ENCODE measurements around the gene FCRL3.

Gene FCRL3

GRCh38 chr1:157704878-157705277, 4.3 kb upstream of the FCRL3 start:
- DNase-seq, result no peak
- Histone ChIP-seq H3K27me3 (no peaks in the 10 kb centered on the region), H3K9me3 (no peaks in the 10 kb centered on the region), H3K36me3 (no peaks in the 10 kb centered on the region), H3K4me1 (no peaks in the 10 kb centered on the region), H3K4me3 (ENCODE audit: low read depth, low read length) (no peak overlapping the region)
- TF ChIP-seq CTCF (IDR thresholded peaks at IDR 0.05; ENCODE audit: low read depth, low read length), result no peak

GRCh38 chr1:157703981-157704380, 3.4 kb upstream of the FCRL3 start:
- Histone ChIP-seq H3K27me3 (no peaks in the 10 kb centered on the region), H3K4me1 (no peaks in the 10 kb centered on the region), H3K36me3 (no peaks in the 10 kb centered on the region), H3K9me3 (no peaks in the 10 kb centered on the region), H3K4me3 (ENCODE audit: low read depth, low read length) (no peak overlapping the region)
- no peak for DNase-seq
- no peak for TF ChIP-seq CTCF (IDR thresholded peaks at IDR 0.05; ENCODE audit: low read depth, low read length)

- DNase-seq, result no peak
- Histone ChIP-seq H3K4me3 (ENCODE audit: low read depth, low read length) (no peak overlapping the region), H3K4me1 (no peaks in the 10 kb centered on the region), H3K9me3 (no peaks in the 10 kb centered on the region), H3K36me3 (no peaks in the 10 kb centered on the region), H3K27me3 (no peaks in the 10 kb centered on the region)
- TF ChIP-seq CTCF (IDR thresholded peaks at IDR 0.05; ENCODE audit: low read depth, low read length), result no peak
These were observed 1.8 kb upstream of the FCRL3 start for GRCh38 chr1:157702308-157702825.

- no peak overlapping the region for H3K4me3 ChIP-seq (ENCODE audit: low read depth, low read length)
- no peak for DNase-seq
These were observed 264 bp downstream of the FCRL3 start for GRCh38 chr1:157700305-157700704.

DNA sequence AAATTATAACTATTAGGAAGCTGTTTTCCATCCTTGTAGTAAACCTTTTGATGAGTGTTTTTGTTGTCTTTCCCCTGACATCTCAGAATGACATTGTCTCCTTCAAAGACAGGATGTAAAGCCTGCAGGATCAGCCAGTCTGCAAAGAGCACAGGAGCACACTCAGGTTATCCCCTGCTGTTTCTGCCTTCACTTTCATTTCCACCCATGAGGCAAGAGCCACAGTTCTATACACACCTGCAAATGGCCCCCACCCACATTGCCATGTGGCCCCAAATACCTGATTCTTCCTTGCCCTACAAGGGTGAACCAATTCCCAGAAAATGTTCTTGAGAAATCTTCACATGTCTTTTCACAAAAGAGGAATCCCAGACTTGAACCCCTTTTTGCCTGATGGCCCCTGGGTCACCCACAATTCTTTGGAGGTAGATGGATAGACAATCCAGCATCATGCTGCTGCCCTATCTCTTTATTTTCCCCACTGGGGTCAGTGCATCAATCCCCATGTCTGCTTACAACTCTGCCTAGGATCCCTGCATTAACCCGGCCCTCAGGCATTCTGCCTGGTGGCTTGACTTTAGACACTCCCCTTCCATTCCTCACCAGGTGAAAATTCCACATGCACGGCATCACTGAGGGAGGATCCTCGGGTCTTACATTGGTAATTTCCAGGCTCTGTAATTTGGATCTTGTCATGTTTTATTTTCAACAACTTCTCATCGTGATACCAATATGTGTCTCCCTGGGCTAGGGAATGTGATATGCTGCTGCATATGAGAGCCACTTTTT, 2.6 kb downstream of the FCRL3 start:
- Histone ChIP-seq H3K9me3 (no peaks in the 10 kb centered on the region), H3K36me3 (no peaks in the 10 kb centered on the region), H3K4me1 (no peaks in the 10 kb centered on the region), H3K4me3 (ENCODE audit: low read depth, low read length) (no peak overlapping the region), H3K27me3 (no peaks in the 10 kb centered on the region)
- no peak for TF ChIP-seq CTCF (IDR thresholded peaks at IDR 0.05; ENCODE audit: low read depth, low read length)
- DNase-seq, result no peak

More at GRCh38 chr1:157700305-157700704, 264 bp downstream of the FCRL3 start:
- Histone ChIP-seq H3K9me3 (no peaks in the 10 kb centered on the region), H3K27me3 (no peaks in the 10 kb centered on the region), H3K36me3 (no peaks in the 10 kb centered on the region), H3K4me1 (no peaks in the 10 kb centered on the region)
- no peak for TF ChIP-seq CTCF (IDR thresholded peaks at IDR 0.05; ENCODE audit: low read depth, low read length)

DNA sequence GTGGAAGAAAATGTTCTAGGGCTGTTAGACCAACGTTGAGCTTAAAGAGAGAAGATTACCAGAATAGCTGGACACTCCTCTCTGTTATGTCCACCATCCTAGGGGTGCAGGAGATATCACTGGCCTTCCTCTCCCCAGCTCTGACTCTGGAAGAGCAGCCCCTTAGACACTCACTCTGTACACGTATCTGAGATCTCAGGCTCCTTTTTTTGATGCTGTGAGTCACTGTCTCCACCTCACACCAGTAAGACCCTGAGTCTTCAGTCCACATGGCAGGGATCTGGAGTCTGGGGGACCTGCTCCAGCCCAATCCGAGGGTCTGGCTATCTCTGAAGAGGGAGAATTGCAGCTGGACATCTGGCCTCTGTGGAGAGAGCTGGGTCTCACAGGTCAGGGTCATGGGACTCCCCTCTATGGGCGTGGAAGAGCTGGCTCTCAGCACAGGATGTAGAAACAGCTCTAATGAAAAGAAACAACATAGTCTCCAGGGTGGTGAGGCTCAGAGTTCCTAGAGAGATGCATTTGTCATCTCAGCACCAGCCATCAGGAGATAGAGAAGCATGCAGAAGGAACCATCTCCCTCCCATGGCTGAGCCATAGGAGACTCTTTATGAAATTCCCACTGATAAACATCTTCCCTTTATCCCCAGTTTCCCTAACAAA, 3.5 kb downstream of the FCRL3 start:
- Histone ChIP-seq H3K36me3 (no peaks in the 10 kb centered on the region), H3K4me3 (ENCODE audit: low read depth, low read length) (no peak overlapping the region), H3K9me3 (no peaks in the 10 kb centered on the region), H3K4me1 (no peaks in the 10 kb centered on the region), H3K27me3 (no peaks in the 10 kb centered on the region)
- no peak for TF ChIP-seq CTCF (IDR thresholded peaks at IDR 0.05; ENCODE audit: low read depth, low read length)
- DNase-seq, result no peak
